ENCODE data around the gene STX17. TPM values are rescaled to one million over a fixed set of nuclear protein-coding genes. Genes with fewer than 3 reads are reported as not detected.
A peak's percentile ranks its signal among the peaks of the same experiment; 100 is the strongest.
"Not testable (repeated sequence)": the region's sequence is repeated elsewhere in the genome, so short reads cannot be mapped to it uniquely, and the experiment has no call there.

Gene STX17
- 49.8 to 52.3 TPM (median 52.3 TPM) in 3 replicates for total RNA-seq

GRCh38 chr9:99906403-99907207, at the start of gene STX17:
TSS of gene STX17 (plus strand) at chr9:99906654. CDS start at chr9:99915240, 8,586 bp downstream.
- H3K9me3 Mint-ChIP-seq: no peaks in the 10 kb centered on the region
- peak within 1 kb of the TSS; percentile 98 for H3K4me3 Mint-ChIP-seq
- H3K4me1 Mint-ChIP-seq: peaks cover 22% of the 10 kb centered on the region
- H3K36me3 Mint-ChIP-seq: peaks cover 6% of the 10 kb centered on the region
- H3K27ac Mint-ChIP-seq: peak within 1 kb of the TSS; percentile 99
- peak; percentile 78 to 92 for DNase-seq (ENCODE audit: low spot score in 2 of 2, unreplicated experiment in 2 of 2)
- peaks cover 6% of the 10 kb centered on the region for H3K27me3 Mint-ChIP-seq (ENCODE audit: low read depth)
- no peak for TF ChIP-seq CTCF (IDR thresholded peaks at IDR 0.05; ENCODE audit: unreplicated experiment)

GRCh38 chr9:99857576-99857975, 48.9 kb upstream of the STX17 start:
- not testable (repeated sequence) for H3K36me3 Mint-ChIP-seq; DNase-seq (ENCODE audit: low spot score in 2 of 2, unreplicated experiment in 2 of 2); H3K9me3 Mint-ChIP-seq; H3K4me1 Mint-ChIP-seq; H3K27ac Mint-ChIP-seq; H3K27me3 Mint-ChIP-seq (ENCODE audit: low read depth); H3K4me3 Mint-ChIP-seq

- no peak for TF ChIP-seq CTCF (IDR thresholded peaks at IDR 0.05; ENCODE audit: unreplicated experiment)
- no peak overlapping the region for H3K4me3 Mint-ChIP-seq
- peaks cover 9% of the 10 kb centered on the region for H3K4me1 Mint-ChIP-seq
- H3K9me3 Mint-ChIP-seq: peaks cover 5% of the 10 kb centered on the region
- DNase-seq (ENCODE audit: low spot score in 2 of 2, unreplicated experiment in 2 of 2): no peak
- no peaks in the 10 kb centered on the region for H3K27me3 Mint-ChIP-seq (ENCODE audit: low read depth)
- no peak overlapping the region for H3K27ac Mint-ChIP-seq
- H3K36me3 Mint-ChIP-seq: peaks cover 2% of the 10 kb centered on the region
These were observed 48.4 kb upstream of the STX17 start for GRCh38 chr9:99858087-99858486.

GRCh38 chr9:99859243-99859980, 47.0 kb upstream of the STX17 start:
- Mint-ChIP-seq H3K9me3 (peaks cover 5% of the 10 kb centered on the region), H3K36me3 (peaks cover 2% of the 10 kb centered on the region), H3K4me1 (peaks cover 9% of the 10 kb centered on the region), H3K27me3 (ENCODE audit: low read depth) (no peaks in the 10 kb centered on the region), H3K4me3 (no peak overlapping the region), H3K27ac (peak overlapping the region; percentile 6)
- no peak for DNase-seq (ENCODE audit: low spot score in 2 of 2, unreplicated experiment in 2 of 2)
- no peak for TF ChIP-seq CTCF (IDR thresholded peaks at IDR 0.05; ENCODE audit: unreplicated experiment)

GRCh38 chr9:99860266-99860665, 46.2 kb upstream of the STX17 start:
- H3K36me3 Mint-ChIP-seq: no peaks in the 10 kb centered on the region
- no peak for DNase-seq (ENCODE audit: low spot score in 2 of 2, unreplicated experiment in 2 of 2)
- peaks cover 9% of the 10 kb centered on the region for H3K4me1 Mint-ChIP-seq
- peaks cover under 1% of the 10 kb centered on the region for H3K9me3 Mint-ChIP-seq
- no peak for TF ChIP-seq CTCF (IDR thresholded peaks at IDR 0.05; ENCODE audit: unreplicated experiment)
- H3K4me3 Mint-ChIP-seq: no peak overlapping the region
- H3K27ac Mint-ChIP-seq: peak overlapping the region; percentile 65
- H3K27me3 Mint-ChIP-seq (ENCODE audit: low read depth): no peaks in the 10 kb centered on the region

- H3K4me1 Mint-ChIP-seq: peaks cover 9% of the 10 kb centered on the region
- no peak for DNase-seq (ENCODE audit: low spot score in 2 of 2, unreplicated experiment in 2 of 2)
- H3K27me3 Mint-ChIP-seq (ENCODE audit: low read depth): no peaks in the 10 kb centered on the region
- no peak overlapping the region for H3K27ac Mint-ChIP-seq
- TF ChIP-seq CTCF (IDR thresholded peaks at IDR 0.05; ENCODE audit: unreplicated experiment): no peak
- H3K9me3 Mint-ChIP-seq: no peaks in the 10 kb centered on the region
- H3K4me3 Mint-ChIP-seq: no peak overlapping the region
- no peaks in the 10 kb centered on the region for H3K36me3 Mint-ChIP-seq
These were observed 42.5 kb upstream of the STX17 start for GRCh38 chr9:99863955-99864354.
